Transverse colon (tissue), 4 donors: ENCODE data around the gene EXOC6. TPM values are rescaled to one million over a fixed set of nuclear protein-coding genes. Genes with fewer than 3 reads are reported as not detected.

ENCODE experiments used
- DNase-seq: peaks from one replicate; pipeline ENCODE4 v3.0.0-alpha.2; 2019
- H3K27ac ChIP-seq, 4 donors: fragments of 200-600 bp; sonication (generic); 2 replicates each; pipeline ENCODE4 v1.5.1; 2016 to 2018; ENCODE audit warnings: inconsistent platforms in 4 of 4
- H3K27me3 ChIP-seq: fragments of 200-600 bp; sonication (generic); 2 replicates; pipeline ENCODE4 v1.5.1; 2017; ENCODE audit warnings: inconsistent platforms
- H3K36me3 ChIP-seq, 4 donors: fragments of 200-600 bp; sonication (generic); 2 replicates each; pipeline ENCODE4 v1.5.1; 2017 to 2019; ENCODE audit warnings: inconsistent platforms in 4 of 4
- H3K4me1 ChIP-seq, 4 donors: fragments of 200-600 bp; sonication (generic); 2 replicates each; pipeline ENCODE4 v1.5.1; 2017 to 2020; ENCODE audit warnings: inconsistent platforms in 4 of 4
- H3K4me3 ChIP-seq, 4 donors: fragments of 200-600 bp; sonication (generic); 1 replicate in 1 of 4; 2 replicates in 3 of 4; pipeline versions ENCODE4 v1.5.1 to v1.6.1; 2017 to 2019; ENCODE audit warnings: inconsistent platforms in 4 of 4
- H3K9me3 ChIP-seq, 2 donors: fragments of 200-600 bp; sonication (generic); 2 replicates each; pipeline ENCODE4 v1.5.1; 2017 to 2019; ENCODE audit warnings: inconsistent platforms in 2 of 2
- EP300 ChIP-seq: sonication (generic); formaldehyde crosslinking; IDR thresholded peaks from one replicate; pipeline ENCODE4 v1.6.1; 2017; ENCODE audit warnings: antibody characterized with exemption, low read depth
- POLR2A ChIP-seq: fragments of 450-650 bp; IDR thresholded peaks from one replicate; pipeline ENCODE4 v1.6.1; 2016; ENCODE audit warnings: antibody characterized with exemption, mild to moderate bottlenecking, moderate library complexity
- POLR2AphosphoS5 ChIP-seq, 3 donors: sonication (generic); formaldehyde crosslinking; IDR thresholded peaks; one replicate each; pipeline ENCODE4 v1.6.1; 2016; ENCODE audit warnings: antibody characterized with exemption in 3 of 3
- WGBS, 2 donors: methylation state at CpG; one replicate each; pipeline ENCODE4 v1.1.5; 2018; ENCODE audit warnings: low coverage in 1 of 2; 5-methylcytosine and 5-hydroxymethylcytosine counted together
- in situ Hi-C, 4 donors: fragments of 200-750 bp; cut with MboI; loops; one replicate each; pipeline versions ENCODE4 v1.15.0 to v1.15.1; 2017; ENCODE audit warnings: low sequenced_read_pairs in 3 of 4, low pct_ligation_motif_present in 1 of 4, low pct_unique_long_range_greater_than_20kb in 1 of 4
- intact Hi-C: fragments of 100-400 bp; cut with DNase I; formaldehyde crosslinking; loops from one replicate; pipeline ENCODE4 v1.15.1; 2023; ENCODE audit warnings: low total_unique reads
- total RNA-seq, 4 donors: library from RNA; depleted of rRNA; stranded (reverse); fragments of >200 nt; gene quantifications; one replicate each; pipeline ENCODE4 v1.1.0, GENCODE V29; 2016
- TF ChIP-seq, protein P1 (sequence below), 5 experiments: fragments of 200-600 bp in 3 of 5; fragments of 450-650 bp in 2 of 5; sonication (generic) in 3 of 5; IDR thresholded peaks; 1 replicate in 2 of 5; 2 replicates in 3 of 5; pipeline ENCODE4 v1.5.1; 2016 to 2017; ENCODE audit warnings: antibody characterized with exemption in 5 of 5, inconsistent platforms in 3 of 5, mild to moderate bottlenecking in 2 of 5, moderate library complexity in 1 of 5

Gene EXOC6
- total RNA-seq, 4 donors from 2014 or later = 1.9 to 13.1 (median 11.6) TPM

DNA sequence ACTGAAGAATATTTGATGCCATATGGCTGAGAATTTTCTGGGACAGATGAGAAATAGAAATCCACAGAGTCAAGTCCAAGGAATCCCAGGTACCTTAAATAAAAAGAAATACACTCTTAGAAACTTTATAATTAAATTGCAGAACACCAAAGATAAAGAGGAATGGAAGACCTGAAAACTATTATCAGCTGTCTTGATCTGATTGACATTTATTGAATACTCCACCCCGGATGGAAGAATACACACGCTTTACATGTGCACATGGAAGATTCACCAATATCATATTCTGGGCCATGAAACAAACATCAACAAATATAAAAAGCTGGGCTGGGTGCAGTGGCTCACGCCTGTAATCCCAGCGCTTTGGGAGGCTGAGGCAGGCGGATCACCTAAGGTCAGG is 81.6 kb downstream of the EXOC6 start:
- no peak overlapping the region for H3K4me3 ChIP-seq
- peaks cover 0 to 20% (median 0%) of the 10 kb centered on the region in 4 donors for H3K36me3 ChIP-seq
- intact Hi-C loops = no loop called here
- TF ChIP-seq EP300 (no peak), POLR2A (no peak), POLR2AphosphoS5 (IDR thresholded peaks at IDR 0.05) (no peak)
- TF ChIP-seq, protein P1, sequence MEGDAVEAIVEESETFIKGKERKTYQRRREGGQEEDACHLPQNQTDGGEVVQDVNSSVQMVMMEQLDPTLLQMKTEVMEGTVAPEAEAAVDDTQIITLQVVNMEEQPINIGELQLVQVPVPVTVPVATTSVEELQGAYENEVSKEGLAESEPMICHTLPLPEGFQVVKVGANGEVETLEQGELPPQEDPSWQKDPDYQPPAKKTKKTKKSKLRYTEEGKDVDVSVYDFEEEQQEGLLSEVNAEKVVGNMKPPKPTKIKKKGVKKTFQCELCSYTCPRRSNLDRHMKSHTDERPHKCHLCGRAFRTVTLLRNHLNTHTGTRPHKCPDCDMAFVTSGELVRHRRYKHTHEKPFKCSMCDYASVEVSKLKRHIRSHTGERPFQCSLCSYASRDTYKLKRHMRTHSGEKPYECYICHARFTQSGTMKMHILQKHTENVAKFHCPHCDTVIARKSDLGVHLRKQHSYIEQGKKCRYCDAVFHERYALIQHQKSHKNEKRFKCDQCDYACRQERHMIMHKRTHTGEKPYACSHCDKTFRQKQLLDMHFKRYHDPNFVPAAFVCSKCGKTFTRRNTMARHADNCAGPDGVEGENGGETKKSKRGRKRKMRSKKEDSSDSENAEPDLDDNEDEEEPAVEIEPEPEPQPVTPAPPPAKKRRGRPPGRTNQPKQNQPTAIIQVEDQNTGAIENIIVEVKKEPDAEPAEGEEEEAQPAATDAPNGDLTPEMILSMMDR (IDR thresholded peaks at IDR 0.05) = no peak
- H3K27ac ChIP-seq = no peak overlapping the region
- no peak for DNase-seq
- WGBS, 2 donors = 96 to 100% methylated on average over 2 to 5 of the region's 5 CpGs
- in situ Hi-C loops = no loop called here
- H3K27me3 ChIP-seq = no peaks in the 10 kb centered on the region
- no peaks in the 10 kb centered on the region for H3K4me1 ChIP-seq
- H3K9me3 ChIP-seq = no peaks in the 10 kb centered on the region

DNA sequence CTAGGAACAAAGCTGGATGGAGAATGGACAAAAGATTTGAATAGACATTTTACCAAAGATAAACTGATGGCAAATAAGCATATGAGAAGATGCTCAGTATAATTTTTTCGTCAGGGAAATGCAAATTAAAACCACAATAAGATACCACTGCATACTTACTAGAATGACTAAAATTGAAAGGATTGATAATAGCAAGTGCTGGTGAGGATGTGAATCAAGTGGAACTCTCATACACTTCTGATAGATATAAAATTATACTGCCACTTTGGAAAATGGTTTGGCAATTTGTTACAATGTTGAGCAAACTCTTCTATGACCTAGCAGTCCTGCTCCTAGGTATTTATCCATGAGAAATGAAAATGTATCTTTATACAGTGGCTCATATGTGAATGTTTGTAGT is 83.3 kb downstream of the EXOC6 start:
- intact Hi-C loops = no loop called here
- Histone ChIP-seq H3K27ac (no peak overlapping the region), H3K4me1 (no peaks in the 10 kb centered on the region), H3K9me3 (no peaks in the 10 kb centered on the region), H3K36me3 (peaks cover 0 to 20% (median 0%) of the 10 kb centered on the region in 4 donors), H3K27me3 (no peaks in the 10 kb centered on the region), H3K4me3 (no peak overlapping the region)
- TF ChIP-seq, protein P1 (IDR thresholded peaks at IDR 0.05) = no peak
- TF ChIP-seq POLR2A (no peak), POLR2AphosphoS5 (IDR thresholded peaks at IDR 0.05) (no peak), EP300 (no peak)
- in situ Hi-C loops = no loop called here
- DNase-seq = no peak
- WGBS, 2 donors = 29 to 33% methylated on average over 1 of the region's 1 CpG

GRCh38 chr10:92937876-92938275 is 89.6 kb downstream of the EXOC6 start:
- intact Hi-C loops (no loop called here), in situ Hi-C loops (no loop called here)
- no peaks in the 10 kb centered on the region for H3K9me3 ChIP-seq
- no peak for DNase-seq
- no peak overlapping the region for H3K27ac ChIP-seq
- H3K36me3 ChIP-seq = peaks cover 0 to 9% (median 0%) of the 10 kb centered on the region in 4 donors
- TF ChIP-seq, protein P1 (IDR thresholded peaks at IDR 0.05) = no peak
- TF ChIP-seq POLR2AphosphoS5 (IDR thresholded peaks at IDR 0.05) = no peak
- no peaks in the 10 kb centered on the region for H3K27me3 ChIP-seq
- no peaks in the 10 kb centered on the region for H3K4me1 ChIP-seq
- H3K4me3 ChIP-seq = no peak overlapping the region

GRCh38 chr10:92938841-92939240 is 90.5 kb downstream of the EXOC6 start:
- WGBS, 2 donors = 60 to 84% methylated on average over 1 of the region's 1 CpG
- H3K9me3 ChIP-seq = no peaks in the 10 kb centered on the region
- no peaks in the 10 kb centered on the region for H3K4me1 ChIP-seq
- TF ChIP-seq, protein P1 (IDR thresholded peaks at IDR 0.05) = no peak
- TF ChIP-seq EP300 (no peak), POLR2A (no peak), POLR2AphosphoS5 (IDR thresholded peaks at IDR 0.05) (no peak)
- in situ Hi-C loops (no loop called here), intact Hi-C loops (no loop called here)
- DNase-seq = no peak
- no peaks in the 10 kb centered on the region for H3K27me3 ChIP-seq
- H3K4me3 ChIP-seq = no peak overlapping the region
- no peak overlapping the region for H3K27ac ChIP-seq
- peaks cover 0 to 9% (median 0%) of the 10 kb centered on the region in 4 donors for H3K36me3 ChIP-seq
